Neural cell (in vitro differentiated cells): ENCODE data around the gene IER5L. TPM values are rescaled to one million over a fixed set of nuclear protein-coding genes. Genes with fewer than 3 reads are reported as not detected.

Experiments used
- H2AFZ ChIP-seq: fragments of 200-600, 300-800 bp; sonication (generic), shearing (Covaris generic); 2 replicates; pipeline ENCODE4 v1.6.0; 2014; ENCODE audit warnings: low read depth, mild to moderate bottlenecking, antibody characterized with exemption, low read length, moderate library complexity
- H3F3A ChIP-seq: fragments of 200-600 bp; shearing (Covaris generic); 2 replicates; pipeline ENCODE4 v1.6.1; 2016; ENCODE audit warnings: mild to moderate bottlenecking, moderate library complexity, mixed read lengths, antibody characterized with exemption, low read length; ENCODE audit not compliant: insufficient read depth, poor library complexity, severe bottlenecking
- H3K27ac ChIP-seq: fragments of 200-600, 300-800 bp; sonication (generic), shearing (Covaris generic); 2 replicates; pipeline ENCODE4 v1.5.1; 2014; ENCODE audit warnings: mild to moderate bottlenecking, low read length, moderate library complexity
- H3K27me3 ChIP-seq: fragments of 300-800, 200-600 bp; sonication (generic), shearing (Covaris generic); 2 replicates; pipeline ENCODE4 v1.6.0; 2014; ENCODE audit warnings: mild to moderate bottlenecking, low read depth, low read length, moderate library complexity; ENCODE audit not compliant: insufficient read depth
- H3K36me3 ChIP-seq: fragments of 300-800, 200-600 bp; sonication (generic), shearing (Covaris generic); 2 replicates; pipeline ENCODE4 v1.5.1; 2014; ENCODE audit warnings: mild to moderate bottlenecking, antibody characterized with exemption, low read length, moderate library complexity; ENCODE audit not compliant: insufficient read depth
- H3K4me2 ChIP-seq: fragments of 300-800, 200-600 bp; sonication (generic), shearing (Covaris generic); 2 replicates; pipeline ENCODE4 v1.6.0; 2014; ENCODE audit warnings: mild to moderate bottlenecking, low read length
- H3K4me3 ChIP-seq: fragments of 300-800, 200-600 bp; sonication (generic), shearing (Covaris generic); 2 replicates; pipeline ENCODE4 v1.5.1; 2014; ENCODE audit warnings: mild to moderate bottlenecking, low read length, moderate library complexity
- H3K79me2 ChIP-seq: fragments of 200-600 bp; shearing (Covaris generic); replicated peaks from 2 replicates; pipeline ENCODE4 v1.6.0; 2014; ENCODE audit warnings: mild to moderate bottlenecking, low read length, moderate library complexity; ENCODE audit not compliant: insufficient read depth
- H3K9ac ChIP-seq: fragments of 300-800, 200-600 bp; sonication (generic), shearing (Covaris generic); 2 replicates; pipeline ENCODE4 v1.6.1; 2016; ENCODE audit warnings: mild to moderate bottlenecking, low read length, mixed read lengths
- H3K9me2 ChIP-seq: fragments of 200-600 bp; shearing (Covaris generic); 2 replicates; pipeline ENCODE4 v1.6.1; 2016; ENCODE audit warnings: mild to moderate bottlenecking, low read length, mixed read lengths; ENCODE audit not compliant: insufficient read depth
- H3K9me3 ChIP-seq: fragments of 200-600, 300-800 bp; sonication (generic), shearing (Covaris generic); 2 replicates; pipeline ENCODE4 v1.6.1; 2016; ENCODE audit warnings: mild to moderate bottlenecking, mixed run types, low read length, moderate library complexity, mixed read lengths
- H4K20me1 ChIP-seq: fragments of 200-600 bp; shearing (Covaris generic); 2 replicates; pipeline ENCODE4 v1.6.1; 2016; ENCODE audit warnings: mild to moderate bottlenecking, mixed run types; ENCODE audit not compliant: insufficient read depth
- EP300 ChIP-seq: fragments of 450-650 bp; conservative IDR thresholded peaks from 2 replicates; pipeline ENCODE4 v1.6.1; 2014; ENCODE audit warnings: antibody characterized with exemption, mild to moderate bottlenecking, moderate library complexity; ENCODE audit not compliant: poor library complexity, severe bottlenecking
- EZH2 ChIP-seq: fragments of 200-600, 300-800 bp; shearing (Covaris generic), sonication (generic); IDR thresholded peaks from 2 replicates; pipeline ENCODE4 v1.6.1; 2014; ENCODE audit warnings: antibody characterized with exemption, low read length, borderline replicate concordance, mild to moderate bottlenecking; ENCODE audit not compliant: insufficient read depth, poor library complexity, severe bottlenecking
- MXI1 ChIP-seq: fragments of 450-650 bp; conservative IDR thresholded peaks from 2 replicates; pipeline ENCODE4 v1.6.1; 2014; ENCODE audit warnings: antibody characterized with exemption, mild to moderate bottlenecking; ENCODE audit not compliant: poor library complexity, severe bottlenecking
- POLR2AphosphoS5 ChIP-seq: IDR thresholded peaks from 2 replicates; pipeline ENCODE4 v1.6.1; 2012
- RAD21 ChIP-seq: fragments of 450-650 bp; conservative IDR thresholded peaks from 2 replicates; pipeline ENCODE4 v1.6.1; 2014; ENCODE audit warnings: antibody characterized with exemption, mild to moderate bottlenecking, moderate library complexity
- REST ChIP-seq: IDR thresholded peaks from 2 replicates; pipeline ENCODE4 v1.6.1; 2012; ENCODE audit warnings: borderline replicate concordance
- SMC3 ChIP-seq: fragments of 450-650 bp; conservative IDR thresholded peaks from 2 replicates; pipeline ENCODE4 v1.6.1; 2014; ENCODE audit warnings: antibody characterized with exemption, mild to moderate bottlenecking, moderate library complexity; ENCODE audit not compliant: poor library complexity
- TAF1 ChIP-seq: IDR thresholded peaks from 2 replicates; pipeline ENCODE4 v1.6.1; 2012; ENCODE audit warnings: low read depth
- polyA plus RNA-seq: library from polyadenylated mRNA; depleted of rRNA; stranded (reverse); fragments of >200 nt; gene quantifications from 2 replicates; pipeline ENCODE4 v1.2.3, GENCODE V29; 2014
- TF ChIP-seq, protein P1 (sequence below): fragments of 450-650 bp; IDR thresholded peaks from 2 replicates; pipeline ENCODE4 v1.5.1; 2014; ENCODE audit warnings: antibody characterized with exemption, mild to moderate bottlenecking, moderate library complexity; ENCODE audit not compliant: poor library complexity, severe bottlenecking

Gene IER5L
- polyA plus RNA-seq, 1 donor from 2014 or later, result 20.8 TPM

- Histone ChIP-seq H3K79me2 (no peaks in the 10 kb centered on the region), H4K20me1 (no peaks in the 10 kb centered on the region), H3K9me3 (no peaks in the 10 kb centered on the region), H3K27me3 (no peaks in the 10 kb centered on the region), H3F3A (no peaks in the 10 kb centered on the region), H3K9me2 (no peaks in the 10 kb centered on the region), H3K4me3 (no peak overlapping the region), H3K36me3 (no peaks in the 10 kb centered on the region), H3K4me2 (no peak overlapping the region), H3K9ac (no peak overlapping the region), H3K27ac (no peak overlapping the region), H2AFZ (no peak overlapping the region)
- TF ChIP-seq EP300, result no peak
- TF ChIP-seq TAF1, result no peak
- TF ChIP-seq EZH2, result no peak
- TF ChIP-seq RAD21, result no peak
- TF ChIP-seq, protein P1, sequence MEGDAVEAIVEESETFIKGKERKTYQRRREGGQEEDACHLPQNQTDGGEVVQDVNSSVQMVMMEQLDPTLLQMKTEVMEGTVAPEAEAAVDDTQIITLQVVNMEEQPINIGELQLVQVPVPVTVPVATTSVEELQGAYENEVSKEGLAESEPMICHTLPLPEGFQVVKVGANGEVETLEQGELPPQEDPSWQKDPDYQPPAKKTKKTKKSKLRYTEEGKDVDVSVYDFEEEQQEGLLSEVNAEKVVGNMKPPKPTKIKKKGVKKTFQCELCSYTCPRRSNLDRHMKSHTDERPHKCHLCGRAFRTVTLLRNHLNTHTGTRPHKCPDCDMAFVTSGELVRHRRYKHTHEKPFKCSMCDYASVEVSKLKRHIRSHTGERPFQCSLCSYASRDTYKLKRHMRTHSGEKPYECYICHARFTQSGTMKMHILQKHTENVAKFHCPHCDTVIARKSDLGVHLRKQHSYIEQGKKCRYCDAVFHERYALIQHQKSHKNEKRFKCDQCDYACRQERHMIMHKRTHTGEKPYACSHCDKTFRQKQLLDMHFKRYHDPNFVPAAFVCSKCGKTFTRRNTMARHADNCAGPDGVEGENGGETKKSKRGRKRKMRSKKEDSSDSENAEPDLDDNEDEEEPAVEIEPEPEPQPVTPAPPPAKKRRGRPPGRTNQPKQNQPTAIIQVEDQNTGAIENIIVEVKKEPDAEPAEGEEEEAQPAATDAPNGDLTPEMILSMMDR, result no peak
- no peak for TF ChIP-seq MXI1
- TF ChIP-seq REST, result no peak
- TF ChIP-seq SMC3, result no peak
- TF ChIP-seq POLR2AphosphoS5, result no peak
These were observed 47.8 kb upstream of the IER5L start for GRCh38 chr9:129225815-129226214.

DNA sequence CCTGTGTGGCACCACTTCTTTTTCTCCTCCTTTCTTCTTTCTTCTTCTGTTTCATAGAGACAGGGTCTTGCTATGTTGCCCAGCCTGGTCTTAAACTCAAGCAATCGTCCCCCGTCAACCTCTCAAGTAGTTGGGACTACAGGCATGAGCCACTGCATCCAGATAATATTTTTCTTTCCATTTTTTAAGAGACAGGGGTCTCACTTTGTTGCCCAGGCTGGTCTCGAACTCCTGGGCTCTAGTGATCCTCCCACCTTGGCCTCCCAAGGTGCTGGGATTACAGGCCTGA is 47.4 kb upstream of the IER5L start:
- no peak for TF ChIP-seq EP300
- no peaks in the 10 kb centered on the region for H4K20me1 ChIP-seq
- H2AFZ ChIP-seq, result no peak overlapping the region
- no peaks in the 10 kb centered on the region for H3K9me2 ChIP-seq
- H3K4me2 ChIP-seq, result no peak overlapping the region
- H3F3A ChIP-seq, result no peaks in the 10 kb centered on the region
- no peaks in the 10 kb centered on the region for H3K9me3 ChIP-seq
- no peaks in the 10 kb centered on the region for H3K79me2 ChIP-seq
- no peak overlapping the region for H3K27ac ChIP-seq
- no peak overlapping the region for H3K9ac ChIP-seq
- no peak overlapping the region for H3K4me3 ChIP-seq
- no peaks in the 10 kb centered on the region for H3K36me3 ChIP-seq
- no peaks in the 10 kb centered on the region for H3K27me3 ChIP-seq
